Measurements from ENCODE around the gene KCNK16. TPM values are rescaled to one million over a fixed set of nuclear protein-coding genes. Genes with fewer than 3 reads are reported as not detected.

The KCNK16 gene
- total RNA-seq, 2 experiments from 2014 or later: not detected

GRCh38 chr6:39339868-39340550 is 17.5 kb upstream of the KCNK16 start:
- intact Hi-C loops (cut with DNase I, micrococcal nuclease): no loop called here
- peaks cover 11% of the 10 kb centered on the region for H3K4me1 ChIP-seq (ENCODE audit: insufficient read depth, low read length)
- H3K9me3 Mint-ChIP-seq: no peaks in the 10 kb centered on the region
- peaks cover 8% of the 10 kb centered on the region for H3K4me1 Mint-ChIP-seq (ENCODE audit: low read depth)
- H3K36me3 ChIP-seq (ENCODE audit: insufficient read depth, low read length): no peaks in the 10 kb centered on the region
- DNase-seq (no peak), ATAC-seq (ENCODE audit: poor library complexity) (no peak)
- TF ChIP-seq CTCF (IDR thresholded peaks at IDR 0.05): no peak
- no peaks in the 10 kb centered on the region for H3K36me3 Mint-ChIP-seq (ENCODE audit: low read depth)
- peaks cover 21% of the 10 kb centered on the region for H3K27me3 Mint-ChIP-seq
- H3K4me3 ChIP-seq (ENCODE audit: low read length): no peak overlapping the region
- no peaks in the 10 kb centered on the region for H3K9me3 ChIP-seq (ENCODE audit: control insufficient read depth in 1 of 2, insufficient read depth in 1 of 2, low read length in 2 of 2)
- no peak overlapping the region for H3K27ac Mint-ChIP-seq
- H3K27ac ChIP-seq (ENCODE audit: low read depth in 1 of 2, low read length in 2 of 2): no peak overlapping the region
- CTCF ChIA-PET: interaction anchor here (1.1 kb wide), 1 partner anchor 37 kb away, joined by 4 read pairs; no protein-coding TSS in a partner anchor
- no peak overlapping the region for H3K4me3 Mint-ChIP-seq
- POLR2A ChIA-PET: no interaction called here
- peaks cover 0 to 9% of the 10 kb centered on the region in 2 experiments for H3K27me3 ChIP-seq (ENCODE audit: control insufficient read depth in 1 of 2, insufficient read depth in 2 of 2, low read length in 2 of 2)

GRCh38 chr6:39339096-39339867 is 16.8 kb upstream of the KCNK16 start:
- Mint-ChIP-seq H3K4me1 (ENCODE audit: low read depth) (peaks cover 8% of the 10 kb centered on the region), H3K9me3 (no peaks in the 10 kb centered on the region), H3K4me3 (no peak overlapping the region), H3K27me3 (peaks cover 21% of the 10 kb centered on the region), H3K36me3 (ENCODE audit: low read depth) (no peaks in the 10 kb centered on the region), H3K27ac (no peak overlapping the region)
- Histone ChIP-seq H3K4me1 (ENCODE audit: insufficient read depth, low read length) (peaks cover 11% of the 10 kb centered on the region), H3K27me3 (ENCODE audit: control insufficient read depth in 1 of 2, insufficient read depth in 2 of 2, low read length in 2 of 2) (peaks cover 0 to 9% of the 10 kb centered on the region in 2 experiments), H3K36me3 (ENCODE audit: insufficient read depth, low read length) (no peaks in the 10 kb centered on the region), H3K27ac (ENCODE audit: low read depth in 1 of 2, low read length in 2 of 2) (no peak overlapping the region), H3K4me3 (ENCODE audit: low read length) (no peak overlapping the region), H3K9me3 (ENCODE audit: control insufficient read depth in 1 of 2, insufficient read depth in 1 of 2, low read length in 2 of 2) (no peaks in the 10 kb centered on the region)
- ATAC-seq (ENCODE audit: poor library complexity) (no peak), DNase-seq (no peak)
- CTCF ChIA-PET: no interaction called here
- TF ChIP-seq CTCF (IDR thresholded peaks at IDR 0.05): no peak
- intact Hi-C loops (cut with DNase I, micrococcal nuclease): no loop called here
- POLR2A ChIA-PET: no interaction called here

GRCh38 chr6:39338397-39338796 is 15.9 kb upstream of the KCNK16 start:
- peaks cover 8% of the 10 kb centered on the region for H3K4me1 Mint-ChIP-seq (ENCODE audit: low read depth)
- ChIA-PET POLR2A (no interaction called here), CTCF (no interaction called here)
- no peaks in the 10 kb centered on the region for H3K36me3 Mint-ChIP-seq (ENCODE audit: low read depth)
- intact Hi-C loops (cut with DNase I, micrococcal nuclease): no loop called here
- H3K27me3 Mint-ChIP-seq: peaks cover 21% of the 10 kb centered on the region
- Histone ChIP-seq H3K27ac (ENCODE audit: low read depth in 1 of 2, low read length in 2 of 2) (no peak overlapping the region), H3K27me3 (ENCODE audit: control insufficient read depth in 1 of 2, insufficient read depth in 2 of 2, low read length in 2 of 2) (peaks cover 0 to 9% of the 10 kb centered on the region in 2 experiments), H3K9me3 (ENCODE audit: control insufficient read depth in 1 of 2, insufficient read depth in 1 of 2, low read length in 2 of 2) (no peaks in the 10 kb centered on the region), H3K4me3 (ENCODE audit: low read length) (no peak overlapping the region), H3K36me3 (ENCODE audit: insufficient read depth, low read length) (no peaks in the 10 kb centered on the region), H3K4me1 (ENCODE audit: insufficient read depth, low read length) (peaks cover 11% of the 10 kb centered on the region)
- no peak for TF ChIP-seq CTCF (IDR thresholded peaks at IDR 0.05)
- DNase-seq (no peak), ATAC-seq (ENCODE audit: poor library complexity) (no peak)
- H3K9me3 Mint-ChIP-seq: no peaks in the 10 kb centered on the region
- no peak overlapping the region for H3K4me3 Mint-ChIP-seq
- no peak overlapping the region for H3K27ac Mint-ChIP-seq

Measured in CD4-positive, alpha-beta T cell (primary cell).